Measurements from ENCODE around the gene CCR5AS.

GRCh38 chr3:46324036-46324435 lies 82.8 kb downstream of the CCR5AS start:
- TF ChIP-seq POLR2AphosphoS5 (IDR thresholded peaks at IDR 0.05): no peak
- no peak for TF ChIP-seq EP300 (IDR thresholded peaks at IDR 0.05)
